RWPE2 (cell line): Measurements from ENCODE around the gene TPD52L2.

Experiments used
- ATAC-seq: fragments of 200-7000 bp; cut with Tn5 transposase; 3 replicates; pipeline ENCODE4 v1.9.1; 2021; ENCODE audit warnings: low read depth
- DNase-seq: peaks from one replicate; pipeline ENCODE4 v3.0.0-alpha.2; 2020; ENCODE audit warnings: low spot score
- H3K27ac ChIP-seq: fragments of 450-650 bp; 2 replicates; pipeline ENCODE4 v1.5.1; 2017; ENCODE audit warnings: mild to moderate bottlenecking; ENCODE audit not compliant: poor library complexity, severe bottlenecking
- H3K27me3 ChIP-seq: fragments of 250-450 bp; sonication (Bioruptor Pico); 2 replicates; pipeline ENCODE4 v1.5.1; 2021; ENCODE audit warnings: mild to moderate bottlenecking, moderate library complexity; ENCODE audit not compliant: insufficient read depth, poor library complexity, severe bottlenecking
- H3K36me3 ChIP-seq: fragments of 250-450 bp; sonication (Bioruptor Pico); 2 replicates; pipeline ENCODE4 v1.5.1; 2020; ENCODE audit warnings: low read depth, mild to moderate bottlenecking, moderate library complexity
- H3K4me1 ChIP-seq: fragments of 250-450 bp; sonication (Bioruptor Pico); 2 replicates; pipeline ENCODE4 v1.5.1; 2021; ENCODE audit warnings: mild to moderate bottlenecking, moderate library complexity; ENCODE audit not compliant: insufficient read depth, poor library complexity, severe bottlenecking
- H3K4me3 ChIP-seq: fragments of 250-450 bp; sonication (Bioruptor Pico); 2 replicates; pipeline ENCODE4 v1.5.1; 2021; ENCODE audit warnings: mild to moderate bottlenecking, moderate library complexity; ENCODE audit not compliant: severe bottlenecking
- H3K9me3 ChIP-seq: fragments of 250-450 bp; sonication (Bioruptor Pico); 2 replicates; pipeline ENCODE4 v1.5.1; 2021; ENCODE audit warnings: mild to moderate bottlenecking, moderate library complexity; ENCODE audit not compliant: severe bottlenecking
- CTCF ChIP-seq: fragments of 450-650 bp; IDR thresholded peaks from one replicate; pipeline ENCODE4 v1.5.1; 2017; ENCODE audit warnings: mild to moderate bottlenecking, moderate library complexity; ENCODE audit not compliant: poor library complexity, severe bottlenecking

TPD52L2 gene

DNA sequence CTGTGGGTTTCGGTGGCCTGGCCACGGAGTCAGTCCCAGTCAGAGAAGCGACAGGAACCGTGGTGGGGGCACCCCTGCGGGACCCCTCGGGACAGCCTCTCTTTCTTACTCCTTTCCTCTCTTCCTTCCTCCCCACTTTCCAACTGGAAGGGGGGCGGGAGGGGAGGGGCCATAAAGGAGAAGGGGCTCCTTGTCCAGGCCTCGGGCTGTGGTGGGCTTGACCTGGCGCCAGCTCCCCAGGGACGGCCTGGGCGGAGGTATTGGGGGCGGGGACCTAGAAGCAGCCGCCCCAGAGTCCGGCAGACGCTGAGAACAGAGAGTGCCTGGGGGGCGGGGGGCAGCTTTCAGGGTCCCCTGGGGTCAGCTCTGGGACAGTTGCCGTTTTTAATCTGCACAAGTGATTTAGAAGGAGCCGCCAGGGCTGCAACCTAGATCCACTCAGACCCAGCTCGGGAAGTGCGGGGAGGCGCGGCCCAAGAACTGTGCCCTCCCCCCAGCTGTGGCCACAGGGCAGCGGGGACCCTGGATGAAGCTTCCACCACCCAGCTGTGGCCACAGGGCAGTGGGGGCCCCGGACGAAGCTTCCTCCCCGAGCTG, 10.2 kb upstream of the TPD52L2 start:
- Histone ChIP-seq H3K36me3 (no peaks in the 10 kb centered on the region), H3K27ac (no peak overlapping the region), H3K9me3 (no peaks in the 10 kb centered on the region), H3K27me3 (peaks cover 38% of the 10 kb centered on the region), H3K4me3 (no peak overlapping the region), H3K4me1 (no peaks in the 10 kb centered on the region)
- ATAC-seq (peak; percentile 3; the same call in 2 of the 3 replicates), DNase-seq (peak; percentile 82)
- TF ChIP-seq CTCF, result no peak

DNA sequence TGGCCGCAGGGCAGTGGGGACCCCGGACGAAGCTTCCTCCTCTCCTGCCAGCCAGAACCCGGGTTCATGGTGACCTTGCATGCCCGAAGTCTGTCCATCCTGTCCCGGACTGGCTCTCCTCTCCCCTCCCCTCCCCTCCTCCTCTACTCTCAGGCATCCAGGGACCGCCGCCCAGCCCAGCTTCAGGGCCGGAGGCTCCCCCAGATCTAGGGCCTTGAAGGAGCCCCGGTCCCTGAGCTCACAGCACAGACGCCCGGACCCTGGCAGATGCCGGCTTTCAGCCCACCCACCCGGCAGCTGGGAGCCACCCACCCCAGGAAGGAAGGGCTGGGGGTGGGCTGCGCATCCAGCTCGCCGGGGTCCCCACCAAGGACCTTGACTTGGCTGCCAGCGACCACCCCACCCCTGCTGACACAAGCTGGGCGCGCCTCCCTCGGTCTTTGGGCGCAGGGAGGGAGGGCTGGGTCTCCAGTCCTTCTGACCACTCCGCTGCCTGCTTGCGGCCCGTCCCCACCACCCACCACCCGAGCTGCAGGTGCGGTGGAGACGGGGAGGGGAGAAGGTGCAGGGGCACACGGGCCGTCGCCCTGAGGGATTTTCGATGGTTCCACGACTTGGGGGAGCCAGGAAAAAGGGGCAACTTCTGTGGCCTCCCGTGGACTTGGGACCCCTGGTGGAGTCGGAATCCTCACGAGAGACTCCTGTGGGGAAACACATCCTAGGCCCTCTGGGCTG, 9.5 kb upstream of the TPD52L2 start:
- DNase-seq (peak; percentile 83), ATAC-seq (peak; percentile 2; the same call in 2 of the 3 replicates)
- peaks cover 38% of the 10 kb centered on the region for H3K27me3 ChIP-seq
- no peaks in the 10 kb centered on the region for H3K4me1 ChIP-seq
- no peak overlapping the region for H3K4me3 ChIP-seq
- no peaks in the 10 kb centered on the region for H3K9me3 ChIP-seq
- H3K27ac ChIP-seq, result no peak overlapping the region
- TF ChIP-seq CTCF, result no peak
- no peaks in the 10 kb centered on the region for H3K36me3 ChIP-seq

DNA sequence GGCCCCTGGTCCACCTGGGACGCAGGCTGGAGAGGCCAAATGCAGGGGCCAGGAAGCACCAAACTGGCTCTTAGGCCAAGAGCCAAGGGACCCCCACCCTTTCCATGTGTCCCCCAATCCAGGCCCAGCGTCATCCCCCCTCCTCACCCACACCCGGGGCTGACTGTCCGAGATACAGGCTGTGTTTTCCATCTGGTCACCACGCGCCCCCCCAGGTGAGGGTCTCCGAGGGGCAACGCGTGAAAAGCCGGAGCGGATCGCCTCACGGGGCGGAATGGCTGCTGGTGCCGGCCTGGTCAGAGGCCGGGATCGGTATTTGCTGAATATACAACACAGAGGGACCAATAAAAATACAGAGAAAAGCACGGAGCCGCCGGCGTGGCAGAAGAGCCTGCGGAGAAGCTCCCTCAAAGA, 9.0 kb upstream of the TPD52L2 start:
- peak; percentile 84 for DNase-seq
- H3K36me3 ChIP-seq, result no peaks in the 10 kb centered on the region
- no peak for ATAC-seq
- no peak for TF ChIP-seq CTCF
- H3K27me3 ChIP-seq, result peaks cover 38% of the 10 kb centered on the region
- no peak overlapping the region for H3K27ac ChIP-seq
- no peak overlapping the region for H3K4me3 ChIP-seq
- H3K4me1 ChIP-seq, result no peaks in the 10 kb centered on the region
- H3K9me3 ChIP-seq, result no peaks in the 10 kb centered on the region

DNA sequence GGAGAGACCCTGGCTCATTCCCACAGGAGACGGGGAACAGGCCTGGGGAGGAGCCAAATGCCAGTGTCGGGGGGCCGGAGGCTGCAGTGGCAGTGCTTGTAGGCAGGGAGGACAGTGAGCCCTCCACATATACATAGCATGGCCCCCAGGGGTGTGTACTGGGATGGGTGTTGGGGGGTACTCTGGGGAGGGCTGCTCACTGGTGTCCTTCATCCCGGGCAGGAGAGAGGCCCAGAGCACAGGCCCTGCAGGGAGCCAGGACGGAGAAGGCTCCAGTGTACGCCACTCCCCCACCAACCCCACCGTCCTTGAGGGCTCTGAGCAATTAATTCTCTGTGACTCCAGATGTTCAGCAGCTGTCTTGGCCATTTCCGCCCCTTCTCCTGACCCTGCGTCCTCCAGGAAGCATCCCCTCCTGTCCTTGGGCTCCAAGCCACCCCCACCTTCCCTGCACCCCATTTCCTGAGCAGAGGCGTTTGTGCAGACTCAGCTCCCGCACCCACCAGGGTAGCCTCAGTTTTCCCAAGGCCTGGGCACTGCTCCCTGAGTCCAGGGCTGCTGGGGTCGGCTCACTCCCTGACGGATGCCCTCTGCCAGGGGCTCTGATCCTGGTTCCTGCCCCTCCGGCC, 7.2 kb upstream of the TPD52L2 start:
- Histone ChIP-seq H3K4me1 (no peaks in the 10 kb centered on the region), H3K4me3 (no peak overlapping the region), H3K27me3 (peaks cover 38% of the 10 kb centered on the region), H3K36me3 (peaks cover 6% of the 10 kb centered on the region; the same call in 1 of the 2 replicates), H3K9me3 (no peaks in the 10 kb centered on the region), H3K27ac (no peak overlapping the region)
- peak; percentile 11 for ATAC-seq
- DNase-seq, result peak; percentile 86
- no peak for TF ChIP-seq CTCF
